ENCODE data around the gene RNF146.

- TF ChIP-seq ISL1 (CRISPR knock-in tag; IDR thresholded peaks at IDR 0.05): no peak
- TF ChIP-seq, protein P1, sequence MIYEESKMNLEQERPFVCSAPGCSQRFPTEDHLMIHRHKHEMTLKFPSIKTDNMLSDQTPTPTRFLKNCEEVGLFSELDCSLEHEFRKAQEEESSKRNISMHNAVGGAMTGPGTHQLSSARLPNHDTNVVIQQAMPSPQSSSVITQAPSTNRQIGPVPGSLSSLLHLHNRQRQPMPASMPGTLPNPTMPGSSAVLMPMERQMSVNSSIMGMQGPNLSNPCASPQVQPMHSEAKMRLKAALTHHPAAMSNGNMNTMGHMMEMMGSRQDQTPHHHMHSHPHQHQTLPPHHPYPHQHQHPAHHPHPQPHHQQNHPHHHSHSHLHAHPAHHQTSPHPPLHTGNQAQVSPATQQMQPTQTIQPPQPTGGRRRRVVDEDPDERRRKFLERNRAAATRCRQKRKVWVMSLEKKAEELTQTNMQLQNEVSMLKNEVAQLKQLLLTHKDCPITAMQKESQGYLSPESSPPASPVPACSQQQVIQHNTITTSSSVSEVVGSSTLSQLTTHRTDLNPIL (CRISPR knock-in tag; IDR thresholded peaks at IDR 0.05; ENCODE audit: low read depth): no peak
- TF ChIP-seq BACH2 (CRISPR knock-in tag; IDR thresholded peaks at IDR 0.05; ENCODE audit: borderline replicate concordance): no peak
- no peak for TF ChIP-seq ZFP3 (CRISPR knock-in tag; IDR thresholded peaks at IDR 0.05)
- no peak for TF ChIP-seq CSDC2 (CRISPR knock-in tag; IDR thresholded peaks at IDR 0.05)
- no peak for TF ChIP-seq TOX (CRISPR knock-in tag; IDR thresholded peaks at IDR 0.05; ENCODE audit: borderline replicate concordance)
Observed at GRCh38 chr6:127219869-127220268, 46.8 kb upstream of the RNF146 start.

All from SK-N-SH treated with all-trans-retinoic acid at 6 μM for 48 hours (cell line).